Measurements from ENCODE around the gene PCSK7. TPM values are rescaled to one million over a fixed set of nuclear protein-coding genes. Genes with fewer than 3 reads are reported as not detected.

The PCSK7 gene
- total RNA-seq, 2 donors from 2014 or later: 38.5 to 45.7 TPM

DNA sequence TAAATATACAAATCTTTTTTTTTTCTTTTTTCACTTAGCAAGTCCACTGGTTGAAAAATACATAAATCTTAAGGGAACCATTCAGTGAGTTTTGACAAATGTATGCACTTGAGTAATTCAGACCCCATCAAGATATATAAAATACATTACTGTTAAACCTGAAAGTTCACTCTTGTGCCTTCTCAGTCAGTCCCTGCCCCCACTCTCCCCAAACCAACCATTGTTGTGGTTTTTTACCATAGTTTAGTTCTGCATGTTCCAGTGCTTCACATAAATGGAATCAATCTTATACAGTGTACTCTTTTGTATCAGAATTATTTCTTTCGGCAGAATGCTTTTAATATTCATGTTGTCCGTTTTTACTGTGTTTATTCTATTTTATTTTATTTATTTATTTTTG lies 26.7 kb upstream of the PCSK7 start:
- intact Hi-C loops (cut with DNase I): no loop called here
- H3K36me3 ChIP-seq: peaks cover 0 to 6% of the 10 kb centered on the region in 2 donors
- 38% methylated on average over 2 of the region's 2 CpGs for WGBS

DNA sequence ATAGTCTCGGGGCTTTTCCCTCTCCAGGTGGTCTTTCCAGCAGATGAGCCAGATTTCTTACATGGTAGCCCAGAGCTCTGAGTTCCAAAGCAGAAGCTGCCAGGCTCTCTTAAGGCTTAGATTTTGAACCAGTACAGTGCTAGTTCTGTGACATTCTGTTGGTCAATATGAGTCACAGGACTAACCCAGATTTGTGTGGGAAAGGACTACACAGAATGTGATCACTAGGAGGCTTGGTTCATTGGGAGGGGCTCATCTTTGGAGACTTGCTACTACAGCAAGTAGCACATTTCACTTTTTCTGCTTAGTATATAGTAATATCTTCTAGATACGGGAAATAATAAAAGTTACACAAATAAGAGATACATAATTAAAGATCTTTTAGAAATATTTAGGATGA lies 24.7 kb upstream of the PCSK7 start:
- H3K27me3 ChIP-seq (replicated peaks; ENCODE audit: insufficient read depth): no peaks in the 10 kb centered on the region
- H3K9me3 ChIP-seq: no peaks in the 10 kb centered on the region
- H3K4me3 ChIP-seq: no peak overlapping the region
- intact Hi-C loops (cut with DNase I): no loop called here
- 96% methylated on average over 2 of the region's 2 CpGs for WGBS
- TF ChIP-seq, protein P1, sequence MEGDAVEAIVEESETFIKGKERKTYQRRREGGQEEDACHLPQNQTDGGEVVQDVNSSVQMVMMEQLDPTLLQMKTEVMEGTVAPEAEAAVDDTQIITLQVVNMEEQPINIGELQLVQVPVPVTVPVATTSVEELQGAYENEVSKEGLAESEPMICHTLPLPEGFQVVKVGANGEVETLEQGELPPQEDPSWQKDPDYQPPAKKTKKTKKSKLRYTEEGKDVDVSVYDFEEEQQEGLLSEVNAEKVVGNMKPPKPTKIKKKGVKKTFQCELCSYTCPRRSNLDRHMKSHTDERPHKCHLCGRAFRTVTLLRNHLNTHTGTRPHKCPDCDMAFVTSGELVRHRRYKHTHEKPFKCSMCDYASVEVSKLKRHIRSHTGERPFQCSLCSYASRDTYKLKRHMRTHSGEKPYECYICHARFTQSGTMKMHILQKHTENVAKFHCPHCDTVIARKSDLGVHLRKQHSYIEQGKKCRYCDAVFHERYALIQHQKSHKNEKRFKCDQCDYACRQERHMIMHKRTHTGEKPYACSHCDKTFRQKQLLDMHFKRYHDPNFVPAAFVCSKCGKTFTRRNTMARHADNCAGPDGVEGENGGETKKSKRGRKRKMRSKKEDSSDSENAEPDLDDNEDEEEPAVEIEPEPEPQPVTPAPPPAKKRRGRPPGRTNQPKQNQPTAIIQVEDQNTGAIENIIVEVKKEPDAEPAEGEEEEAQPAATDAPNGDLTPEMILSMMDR (IDR thresholded peaks at IDR 0.05): no peak
- TF ChIP-seq POLR2AphosphoS5 (IDR thresholded peaks at IDR 0.05) (no peak), POLR2A (IDR thresholded peaks at IDR 0.05) (no peak)
- no peak overlapping the region for H3K27ac ChIP-seq
- H3K36me3 ChIP-seq: peaks cover 0 to 5% of the 10 kb centered on the region in 2 donors
- no peaks in the 10 kb centered on the region for H3K4me1 ChIP-seq (replicated peaks)
- DNase-seq (ENCODE audit: low spot score): no peak

More for the DNA sequence above, 26.7 kb upstream of the PCSK7 start:
- no peaks in the 10 kb centered on the region for H3K4me1 ChIP-seq (replicated peaks)
- H3K9me3 ChIP-seq: no peaks in the 10 kb centered on the region
- DNase-seq (ENCODE audit: low spot score): no peak
- no peak overlapping the region for H3K27ac ChIP-seq
- no peaks in the 10 kb centered on the region for H3K27me3 ChIP-seq (replicated peaks; ENCODE audit: insufficient read depth)
- TF ChIP-seq POLR2AphosphoS5 (IDR thresholded peaks at IDR 0.05): no peak
- TF ChIP-seq, protein P1 (IDR thresholded peaks at IDR 0.05): no peak
- no peak for TF ChIP-seq POLR2A (IDR thresholded peaks at IDR 0.05)
- H3K4me3 ChIP-seq: no peak overlapping the region

DNA sequence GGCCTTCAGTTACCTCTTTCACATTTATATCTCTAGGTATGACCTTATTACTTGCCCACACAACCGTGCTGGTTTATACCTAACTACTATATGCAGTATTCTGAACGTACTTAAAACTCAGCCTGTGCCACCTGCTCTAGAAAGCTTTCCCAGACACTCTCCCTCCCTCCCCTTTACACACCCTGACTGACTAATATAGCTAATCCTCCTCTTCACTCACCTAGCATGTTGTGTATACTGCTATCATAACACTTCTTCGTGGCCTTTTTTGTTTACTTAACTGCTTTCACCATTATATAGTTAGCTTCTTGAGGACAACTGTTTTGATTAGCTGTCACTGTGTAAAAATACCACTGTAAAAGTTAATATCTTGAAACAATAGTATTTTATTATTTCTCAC lies 24.1 kb upstream of the PCSK7 start:
- intact Hi-C loops (cut with DNase I): no loop called here

DNA sequence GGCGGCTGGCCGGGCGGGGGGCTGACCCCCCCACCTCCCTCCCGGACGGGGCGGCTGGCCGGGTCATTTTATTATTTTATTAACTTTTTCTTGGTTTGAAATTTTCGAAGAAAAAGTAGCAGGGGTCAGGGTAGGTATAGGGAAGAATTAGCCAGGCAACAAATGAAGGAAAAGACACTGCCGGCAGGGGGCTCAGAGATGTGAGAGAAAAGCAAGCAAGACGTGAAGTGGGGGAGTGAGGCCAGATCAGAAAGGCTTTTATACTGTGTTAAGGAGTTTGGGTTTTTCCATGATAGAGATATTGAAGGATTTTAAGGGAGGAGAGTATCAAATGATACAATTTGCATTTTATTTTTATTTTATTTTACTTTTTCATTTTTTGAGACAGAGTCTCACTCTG lies 19.6 kb upstream of the PCSK7 start:
- no peaks in the 10 kb centered on the region for H3K9me3 ChIP-seq
- 87% methylated on average over 10 of the region's 10 CpGs for WGBS
- H3K4me3 ChIP-seq: no peak overlapping the region
- H3K36me3 ChIP-seq: no peaks in the 10 kb centered on the region
- no peaks in the 10 kb centered on the region for H3K27me3 ChIP-seq (replicated peaks; ENCODE audit: insufficient read depth)
- H3K4me1 ChIP-seq (replicated peaks): no peaks in the 10 kb centered on the region
- no peak overlapping the region for H3K27ac ChIP-seq
- no peak for DNase-seq (ENCODE audit: low spot score)
- TF ChIP-seq POLR2A (IDR thresholded peaks at IDR 0.05) (no peak), POLR2AphosphoS5 (IDR thresholded peaks at IDR 0.05) (no peak)
- TF ChIP-seq, protein P1 (IDR thresholded peaks at IDR 0.05): no peak
- intact Hi-C loops (cut with DNase I): no loop called here

More for the DNA sequence above, 24.1 kb upstream of the PCSK7 start:
- no peaks in the 10 kb centered on the region for H3K9me3 ChIP-seq
- no peaks in the 10 kb centered on the region for H3K36me3 ChIP-seq
- H3K4me3 ChIP-seq: no peak overlapping the region
- TF ChIP-seq POLR2AphosphoS5 (IDR thresholded peaks at IDR 0.05): no peak
- TF ChIP-seq, protein P1 (IDR thresholded peaks at IDR 0.05): no peak
- no peak for TF ChIP-seq POLR2A (IDR thresholded peaks at IDR 0.05)
- H3K4me1 ChIP-seq (replicated peaks): no peaks in the 10 kb centered on the region
- H3K27ac ChIP-seq: no peak overlapping the region
- DNase-seq (ENCODE audit: low spot score): no peak
- no peaks in the 10 kb centered on the region for H3K27me3 ChIP-seq (replicated peaks; ENCODE audit: insufficient read depth)
- WGBS: 70% methylated on average over 3 of the region's 3 CpGs

DNA sequence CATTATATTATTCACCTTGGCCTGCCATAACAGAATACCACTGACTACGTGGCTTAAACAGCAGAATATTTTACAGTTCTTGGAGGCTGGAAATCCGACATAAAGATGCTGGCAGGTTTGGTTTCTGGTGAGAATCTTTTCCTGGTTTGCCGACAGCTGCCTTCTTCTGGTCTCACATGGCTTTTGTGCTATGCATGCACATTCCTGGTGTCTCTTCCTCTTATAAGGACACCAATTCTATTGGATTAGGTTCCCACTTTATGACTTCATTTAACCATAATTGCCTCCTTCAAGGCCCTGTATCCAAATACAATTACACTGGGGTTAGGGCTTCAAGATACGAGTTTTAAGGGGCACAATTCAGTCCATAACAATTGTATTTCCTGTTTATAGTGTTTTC lies 17.7 kb upstream of the PCSK7 start:
- TF ChIP-seq, protein P1 (IDR thresholded peaks at IDR 0.05): no peak
- TF ChIP-seq POLR2A (IDR thresholded peaks at IDR 0.05): no peak
- TF ChIP-seq POLR2AphosphoS5 (IDR thresholded peaks at IDR 0.05): no peak
- DNase-seq (ENCODE audit: low spot score): no peak
- H3K27me3 ChIP-seq (replicated peaks; ENCODE audit: insufficient read depth): no peaks in the 10 kb centered on the region
- no peaks in the 10 kb centered on the region for H3K9me3 ChIP-seq
- intact Hi-C loops (cut with DNase I): no loop called here
- H3K36me3 ChIP-seq: no peaks in the 10 kb centered on the region
- H3K4me1 ChIP-seq (replicated peaks): no peaks in the 10 kb centered on the region
- WGBS: 82% methylated on average over 4 of the region's 4 CpGs
- H3K4me3 ChIP-seq: no peak overlapping the region
- H3K27ac ChIP-seq: no peak overlapping the region

Measured in prostate gland (tissue), 2 donors.